ENCODE results near the gene PRM3.

Gene PRM3

DNA sequence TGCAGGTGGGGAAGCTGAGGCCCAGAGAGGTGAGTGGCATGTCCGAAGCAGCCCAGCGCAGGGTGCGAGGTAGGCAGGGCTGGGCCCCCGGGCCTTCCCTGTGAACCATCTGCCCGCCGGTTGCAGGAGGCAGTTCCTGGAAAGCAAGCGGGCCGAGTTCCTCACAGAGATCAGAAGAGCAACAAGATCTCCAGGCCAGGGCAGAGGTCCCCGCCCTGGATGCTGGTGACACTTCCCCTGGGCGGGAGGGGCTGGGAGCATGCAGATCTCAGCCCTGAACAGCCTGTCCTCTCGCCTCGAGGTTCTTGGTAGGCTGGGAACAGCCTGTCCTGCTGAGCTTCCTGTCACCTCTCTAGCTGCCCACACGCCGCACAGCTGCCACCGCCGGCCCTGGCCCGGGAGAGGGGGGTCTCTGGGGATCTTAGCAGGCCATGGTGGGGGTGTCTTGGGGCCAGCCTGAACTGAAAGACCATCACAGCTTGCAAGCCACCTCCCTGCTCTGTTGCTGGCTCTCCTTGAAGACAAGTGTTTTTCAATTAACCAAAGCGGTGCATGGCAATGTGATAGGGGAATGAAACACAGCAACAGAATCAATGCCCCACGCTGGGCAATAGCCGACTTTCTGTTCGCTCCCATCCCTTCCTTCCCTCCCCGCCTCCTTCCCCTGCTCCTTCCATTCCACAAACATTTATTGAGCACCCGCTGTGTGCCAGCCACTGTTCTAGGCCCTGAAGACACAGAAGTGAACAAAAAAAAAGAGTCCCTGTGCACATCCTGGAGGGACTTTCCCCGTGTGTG lies 49.1 kb downstream of the PRM3 start:
- DNase-seq, result peak; percentile 85
